Astrocyte (in vitro differentiated cells and primary cell): ENCODE measurements around the gene BOLL.

ENCODE experiments used
- EZH2 ChIP-seq: IDR thresholded peaks from 2 replicates; pipeline ENCODE4 v1.6.1; 2012; ENCODE audit warnings: mild to moderate bottlenecking, low read length, inconsistent platforms; ENCODE audit not compliant: insufficient read depth
- TF ChIP-seq, protein P1 (sequence below): IDR thresholded peaks from 2 replicates; pipeline ENCODE4 v1.5.1; 2011; ENCODE audit warnings: low read depth, mild to moderate bottlenecking, inconsistent platforms, low read length, moderate library complexity; ENCODE audit not compliant: insufficient read depth

DNA sequence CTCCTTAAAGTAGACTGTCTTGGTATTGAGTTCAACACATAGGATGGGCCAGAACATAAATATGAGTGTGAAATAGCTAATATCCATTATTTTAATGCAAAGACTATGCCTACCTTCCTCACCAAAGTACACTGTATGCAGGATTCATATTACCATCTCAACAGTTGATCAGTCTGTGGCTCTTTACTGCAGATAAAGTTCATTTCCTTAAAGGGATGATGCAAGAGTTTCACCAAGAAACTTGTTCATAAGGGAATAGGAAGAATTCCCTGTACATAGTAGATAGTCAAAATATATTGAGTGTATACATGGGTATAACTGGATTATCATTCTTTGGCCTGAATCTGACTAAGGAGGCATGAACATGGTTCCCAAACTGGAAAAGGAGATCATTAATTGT lies 44.9 kb downstream of the BOLL start:
- no peak for TF ChIP-seq EZH2
- TF ChIP-seq, protein P1, sequence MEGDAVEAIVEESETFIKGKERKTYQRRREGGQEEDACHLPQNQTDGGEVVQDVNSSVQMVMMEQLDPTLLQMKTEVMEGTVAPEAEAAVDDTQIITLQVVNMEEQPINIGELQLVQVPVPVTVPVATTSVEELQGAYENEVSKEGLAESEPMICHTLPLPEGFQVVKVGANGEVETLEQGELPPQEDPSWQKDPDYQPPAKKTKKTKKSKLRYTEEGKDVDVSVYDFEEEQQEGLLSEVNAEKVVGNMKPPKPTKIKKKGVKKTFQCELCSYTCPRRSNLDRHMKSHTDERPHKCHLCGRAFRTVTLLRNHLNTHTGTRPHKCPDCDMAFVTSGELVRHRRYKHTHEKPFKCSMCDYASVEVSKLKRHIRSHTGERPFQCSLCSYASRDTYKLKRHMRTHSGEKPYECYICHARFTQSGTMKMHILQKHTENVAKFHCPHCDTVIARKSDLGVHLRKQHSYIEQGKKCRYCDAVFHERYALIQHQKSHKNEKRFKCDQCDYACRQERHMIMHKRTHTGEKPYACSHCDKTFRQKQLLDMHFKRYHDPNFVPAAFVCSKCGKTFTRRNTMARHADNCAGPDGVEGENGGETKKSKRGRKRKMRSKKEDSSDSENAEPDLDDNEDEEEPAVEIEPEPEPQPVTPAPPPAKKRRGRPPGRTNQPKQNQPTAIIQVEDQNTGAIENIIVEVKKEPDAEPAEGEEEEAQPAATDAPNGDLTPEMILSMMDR = no peak
